AG04449 (cell line): ENCODE results near the gene TMEM245.
"Not testable (repeated sequence)": the region's sequence is repeated elsewhere in the genome, so short reads cannot be mapped to it uniquely, and the experiment has no call there.

Source experiments
- CTCF ChIA-PET: fragments of 350-600 bp; formaldehyde crosslinking; extraction: SDS; loops from one replicate; lab custom pipeline; 2021; ENCODE audit warnings: antibody characterized with exemption; lab: Yijun Ruan, JAX
- POLR2A ChIA-PET: fragments of 400-600, 350-600 bp; formaldehyde crosslinking; extraction: SDS; loops from one replicate; lab custom pipeline; 2020; ENCODE audit warnings: antibody characterized with exemption, inconsistent platforms; lab: Yijun Ruan, JAX
- DNase-seq: peaks from one replicate; pipeline ENCODE4 v3.0.0-alpha.2; 2010; ENCODE audit warnings: low read depth, low spot score
- H3K4me3 ChIP-seq: 2 replicates; pipeline ENCODE4 v1.5.1; 2011; ENCODE audit warnings: low read depth, mild to moderate bottlenecking, control low read depth, low read length
- TF ChIP-seq, protein P1 (sequence below): IDR thresholded peaks from one replicate; pipeline ENCODE4 v1.5.1; 2011; ENCODE audit warnings: mild to moderate bottlenecking, moderate library complexity, low read length, control low read depth, inconsistent platforms; ENCODE audit not compliant: insufficient read depth; ENCODE audit errors: missing control alignments

TMEM245 gene

DNA sequence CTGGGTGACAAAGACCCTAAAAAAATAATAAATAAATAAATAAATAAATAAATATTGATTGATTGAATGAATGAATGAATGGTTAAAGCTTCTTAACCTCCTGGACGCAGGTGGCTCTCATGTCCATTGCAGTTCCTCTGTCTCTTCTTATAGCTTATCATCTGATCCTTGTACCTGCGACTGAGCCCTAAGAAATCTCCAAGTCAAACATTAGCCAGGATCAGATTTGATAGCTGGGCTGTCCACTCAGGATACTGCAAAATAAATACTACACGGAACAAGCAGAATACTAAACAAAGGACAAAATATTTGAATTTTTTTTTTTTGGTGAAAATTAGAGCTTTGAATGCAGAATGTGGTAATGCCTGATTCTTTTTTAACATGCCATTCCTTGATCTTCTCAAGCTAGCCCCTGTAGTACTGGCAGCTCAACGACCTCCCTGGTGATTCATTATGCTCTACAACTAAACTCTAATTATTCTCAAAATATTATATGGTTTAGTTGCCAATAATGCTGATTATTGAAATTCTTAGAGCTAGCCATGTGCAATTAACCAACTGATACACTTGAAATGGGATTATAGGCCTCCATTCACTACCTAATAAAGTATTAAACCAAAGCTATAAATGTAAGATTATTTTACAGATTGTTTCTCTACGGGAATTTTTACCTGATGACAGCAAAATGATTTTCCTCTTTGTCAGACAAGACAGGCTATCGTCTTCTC, 9.9 kb upstream of the TMEM245 start:
- CTCF ChIA-PET: no interaction called here
- POLR2A ChIA-PET: no interaction called here
- no peak for DNase-seq
- TF ChIP-seq, protein P1, sequence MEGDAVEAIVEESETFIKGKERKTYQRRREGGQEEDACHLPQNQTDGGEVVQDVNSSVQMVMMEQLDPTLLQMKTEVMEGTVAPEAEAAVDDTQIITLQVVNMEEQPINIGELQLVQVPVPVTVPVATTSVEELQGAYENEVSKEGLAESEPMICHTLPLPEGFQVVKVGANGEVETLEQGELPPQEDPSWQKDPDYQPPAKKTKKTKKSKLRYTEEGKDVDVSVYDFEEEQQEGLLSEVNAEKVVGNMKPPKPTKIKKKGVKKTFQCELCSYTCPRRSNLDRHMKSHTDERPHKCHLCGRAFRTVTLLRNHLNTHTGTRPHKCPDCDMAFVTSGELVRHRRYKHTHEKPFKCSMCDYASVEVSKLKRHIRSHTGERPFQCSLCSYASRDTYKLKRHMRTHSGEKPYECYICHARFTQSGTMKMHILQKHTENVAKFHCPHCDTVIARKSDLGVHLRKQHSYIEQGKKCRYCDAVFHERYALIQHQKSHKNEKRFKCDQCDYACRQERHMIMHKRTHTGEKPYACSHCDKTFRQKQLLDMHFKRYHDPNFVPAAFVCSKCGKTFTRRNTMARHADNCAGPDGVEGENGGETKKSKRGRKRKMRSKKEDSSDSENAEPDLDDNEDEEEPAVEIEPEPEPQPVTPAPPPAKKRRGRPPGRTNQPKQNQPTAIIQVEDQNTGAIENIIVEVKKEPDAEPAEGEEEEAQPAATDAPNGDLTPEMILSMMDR: no peak
- H3K4me3 ChIP-seq: no peak overlapping the region

DNA sequence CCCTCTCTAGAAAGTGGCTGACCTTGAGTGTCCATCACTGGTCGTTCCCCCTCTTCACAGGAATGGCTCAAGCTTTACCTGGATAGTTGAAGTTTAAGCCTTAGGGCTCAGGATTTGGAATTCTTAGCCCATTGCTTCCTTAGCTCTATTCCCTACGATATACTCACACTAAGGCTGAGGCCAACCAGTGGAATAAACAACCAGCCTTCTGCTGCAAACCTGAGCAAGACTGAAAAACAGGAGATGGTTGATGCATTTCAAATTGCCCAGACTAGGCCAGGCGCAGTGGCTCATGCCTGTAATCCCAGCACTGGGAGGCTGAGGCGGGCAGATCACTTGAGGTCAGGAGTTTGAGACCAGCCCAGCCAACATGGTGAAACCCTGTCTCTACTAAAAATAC, 6.9 kb upstream of the TMEM245 start:
- DNase-seq, H3K4me3 ChIP-seq, CTCF ChIA-PET, POLR2A ChIA-PET: not testable (repeated sequence)

DNA sequence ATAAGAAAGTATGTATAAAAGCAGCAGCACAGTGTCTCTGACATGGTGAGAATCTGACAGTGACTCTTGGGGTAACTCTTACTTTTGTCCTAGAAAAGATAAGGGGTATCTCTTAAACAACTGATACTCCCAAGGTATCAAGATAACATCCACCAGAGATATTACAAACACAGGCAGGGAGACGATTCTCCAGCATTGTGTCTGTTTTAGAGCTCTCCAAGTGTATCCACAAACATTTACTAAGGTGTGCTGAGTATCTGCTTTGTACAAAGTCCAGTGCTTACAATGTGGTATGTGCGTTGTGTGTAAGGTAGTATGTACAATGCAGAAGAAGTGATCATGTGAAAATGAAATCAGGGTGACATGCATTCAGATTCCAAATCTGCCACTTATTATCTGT, 4.4 kb upstream of the TMEM245 start:
- CTCF ChIA-PET: no interaction called here
- DNase-seq: no peak
- no peak overlapping the region for H3K4me3 ChIP-seq
- POLR2A ChIA-PET: no interaction called here
- TF ChIP-seq, protein P1: no peak

DNA sequence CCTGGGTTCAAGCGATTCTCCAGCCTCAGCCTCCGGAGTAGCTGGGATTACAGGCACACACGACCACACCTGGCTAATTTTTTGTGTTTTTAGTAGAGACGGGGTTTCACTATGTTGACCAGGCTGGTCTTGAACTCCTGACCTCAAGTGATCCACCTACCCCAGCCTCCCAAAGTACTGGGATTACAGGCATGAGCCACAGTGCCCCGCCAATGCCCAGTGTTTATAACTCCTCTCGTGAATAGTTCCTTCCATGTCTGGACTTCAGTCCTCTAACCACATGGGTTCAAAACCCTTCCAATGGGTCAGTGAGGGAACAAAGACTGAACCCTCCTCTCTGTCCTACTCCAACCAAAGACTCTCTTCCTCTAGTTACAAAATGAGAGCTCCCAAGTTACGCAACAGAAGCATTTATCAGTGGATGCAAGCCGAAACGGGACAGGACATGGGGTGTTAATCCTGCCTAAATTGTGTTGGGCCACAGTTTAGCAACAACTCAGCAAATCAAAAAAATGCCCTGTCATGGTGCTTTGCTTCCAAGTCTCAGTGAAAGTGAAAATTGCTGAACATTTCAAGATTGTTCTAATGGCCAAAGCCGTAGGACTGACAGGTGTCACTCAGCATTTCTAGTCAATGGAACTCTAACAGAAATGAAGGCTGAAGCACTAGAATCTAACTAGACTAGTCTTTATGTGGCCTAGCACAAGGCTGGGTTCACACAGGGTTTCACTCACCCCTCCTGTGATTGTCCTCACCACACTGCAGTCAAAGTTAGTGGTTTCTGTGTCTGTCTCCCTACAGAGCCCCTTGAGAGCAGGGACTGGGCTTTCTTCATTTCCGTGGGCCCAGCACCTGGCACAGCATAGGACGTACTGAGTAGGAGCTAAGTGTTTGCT, 3.2 kb upstream of the TMEM245 start:
- DNase-seq: no peak
- POLR2A ChIA-PET: no interaction called here
- CTCF ChIA-PET: no interaction called here
- TF ChIP-seq, protein P1: no peak
- no peak overlapping the region for H3K4me3 ChIP-seq

DNA sequence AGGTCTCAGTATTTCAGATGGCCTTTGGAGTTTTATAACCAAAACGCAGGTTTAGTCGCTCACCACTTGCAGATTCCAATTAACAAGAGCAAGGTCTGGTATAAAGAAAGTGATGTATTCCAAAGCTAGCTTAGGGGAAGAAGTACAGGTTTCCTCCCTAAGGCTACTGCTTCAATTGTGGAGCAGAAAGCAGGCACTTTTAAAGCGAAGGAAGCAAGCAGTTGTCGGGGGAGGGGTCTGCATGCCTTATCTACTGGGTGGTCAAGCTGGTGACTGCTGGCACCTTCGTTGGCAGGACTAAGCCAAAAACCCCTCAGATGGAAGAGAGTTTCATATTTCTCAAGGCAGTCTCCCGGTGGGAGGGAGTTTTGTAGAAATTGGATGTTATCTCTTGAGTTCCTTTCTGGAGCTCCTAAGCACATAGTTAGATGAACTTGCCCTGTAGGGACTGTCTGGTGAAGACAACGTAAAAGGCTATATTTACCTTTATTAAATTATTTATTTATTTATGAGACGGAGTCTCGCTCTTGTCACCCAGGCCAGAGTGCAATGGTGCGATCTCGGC, 1.6 kb upstream of the TMEM245 start:
- ChIA-PET POLR2A (no interaction called here), CTCF (no interaction called here)
- no peak for DNase-seq
- TF ChIP-seq, protein P1: no peak
- no peak overlapping the region for H3K4me3 ChIP-seq

DNA sequence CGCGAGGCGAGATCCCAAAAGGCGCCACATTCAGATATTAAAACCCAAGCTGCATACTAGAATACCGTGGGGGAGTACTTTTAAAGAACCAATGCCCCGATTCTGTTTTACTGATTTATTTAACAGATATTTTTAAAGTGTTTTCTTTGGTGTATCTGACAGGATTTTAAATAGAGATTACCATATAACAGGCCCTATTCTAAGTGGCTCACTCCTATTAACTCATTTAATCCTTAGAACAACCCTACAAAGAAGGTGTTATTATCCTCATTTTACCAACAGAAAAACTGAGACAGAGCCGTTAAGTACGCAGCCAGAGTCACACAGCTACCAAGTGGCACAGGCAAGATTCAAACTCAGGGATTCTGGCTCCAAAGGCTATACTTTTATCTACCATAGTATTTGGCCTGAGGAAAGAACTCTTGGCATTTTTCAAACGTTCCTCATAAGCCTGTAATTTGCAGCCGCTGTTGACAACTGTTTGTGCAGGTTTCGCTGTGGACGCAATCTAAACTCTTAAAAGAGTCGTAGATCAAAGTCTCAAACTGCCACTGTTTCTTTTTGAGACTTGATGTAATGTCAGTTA, 550 bp upstream of the TMEM245 start:
- TF ChIP-seq, protein P1: no peak
- POLR2A ChIA-PET: interaction anchor here (0.6 to 1.6 kb wide), 7 partner anchors 9 to 211 kb away, joined by 3 to 9 read pairs (median 5); no protein-coding TSS in a partner anchor
- CTCF ChIA-PET: no interaction called here
- no peak for DNase-seq
- H3K4me3 ChIP-seq: peak overlapping the region; percentile 18
